ENCODE measurements around the gene FAM184B. TPM values are rescaled to one million over a fixed set of nuclear protein-coding genes. Genes with fewer than 3 reads are reported as not detected.

The FAM184B gene
- polyA plus RNA-seq, 4 donors, result 0.47 to 0.94 (median 0.60) TPM

GRCh38 chr4:17587094-17587822 lies 194.2 kb downstream of the FAM184B start:
- DNase-seq (ENCODE audit: low read depth in 4 of 4, low spot score in 2 of 4), result no peak

GRCh38 chr4:17584521-17585213 lies 196.8 kb downstream of the FAM184B start:
- DNase-seq (ENCODE audit: low read depth in 4 of 4, low spot score in 2 of 4), result no peak

- DNase-seq (ENCODE audit: low read depth in 4 of 4, low spot score in 2 of 4), result no peak
Observed at GRCh38 chr4:17583941-17584340, 197.5 kb downstream of the FAM184B start.

GRCh38 chr4:17583276-17583675 lies 198.1 kb downstream of the FAM184B start:
- no peak for DNase-seq (ENCODE audit: low read depth in 4 of 4, low spot score in 2 of 4)

- DNase-seq (ENCODE audit: low read depth in 4 of 4, low spot score in 2 of 4), result no peak
Observed at GRCh38 chr4:17580969-17581368, 200.5 kb downstream of the FAM184B start.

Other genes with a start within 250 kb of the FAM184B start
- gene LAP3, start 204.4 kb downstream of the FAM184B start, polyA plus RNA-seq (ENCODE audit: insufficient read length in 4 of 4), result 10 to 100 TPM; 67.5 to 86.8 (median 74.5) TPM
- 10 to 100 TPM; 60.0 to 71.3 (median 69.1) TPM for gene MED28, start 167.0 kb downstream of the FAM184B start, polyA plus RNA-seq (ENCODE audit: insufficient read length in 4 of 4)
- 10 to 100 TPM; 39.9 to 74.4 (median 58.1) TPM for gene DCAF16, start 29.1 kb upstream of the FAM184B start, polyA plus RNA-seq (ENCODE audit: insufficient read length in 4 of 4)
- gene NCAPG, start 29.4 kb upstream of the FAM184B start, polyA plus RNA-seq (ENCODE audit: insufficient read length in 4 of 4), result 10 to 100 TPM; 24.4 to 30.5 (median 25.7) TPM
- 10 to 100 TPM; 24.3 to 30.7 (median 25.9) TPM for gene LCORL, start 240.1 kb upstream of the FAM184B start, polyA plus RNA-seq (ENCODE audit: insufficient read length in 4 of 4)